Measurements from ENCODE around the gene FAM180A.

FAM180A gene

GRCh38 chr7:135684699-135685098, 63.9 kb downstream of the FAM180A start:
- H3K4me3 ChIP-seq (ENCODE audit: low read depth, low read length) = no peak overlapping the region
- TF ChIP-seq CTCF (IDR thresholded peaks at IDR 0.05; ENCODE audit: borderline replicate concordance, insufficient read depth, low read depth, low read length) = no peak

GRCh38 chr7:135684136-135684535, 64.5 kb downstream of the FAM180A start:
- no peak for TF ChIP-seq CTCF (IDR thresholded peaks at IDR 0.05; ENCODE audit: borderline replicate concordance, insufficient read depth, low read depth, low read length)
- no peak overlapping the region for H3K4me3 ChIP-seq (ENCODE audit: low read depth, low read length)

- no peak for TF ChIP-seq CTCF (IDR thresholded peaks at IDR 0.05; ENCODE audit: borderline replicate concordance, insufficient read depth, low read depth, low read length)
- H3K4me3 ChIP-seq (ENCODE audit: low read depth, low read length) = no peak overlapping the region
Observed at GRCh38 chr7:135683609-135684008, 65.0 kb downstream of the FAM180A start.

- no peak overlapping the region for H3K4me3 ChIP-seq (ENCODE audit: low read depth, low read length)
- TF ChIP-seq CTCF (IDR thresholded peaks at IDR 0.05; ENCODE audit: borderline replicate concordance, insufficient read depth, low read depth, low read length) = no peak
Observed at GRCh38 chr7:135682191-135682590, 66.4 kb downstream of the FAM180A start.

- no peak for TF ChIP-seq CTCF (IDR thresholded peaks at IDR 0.05; ENCODE audit: borderline replicate concordance, insufficient read depth, low read depth, low read length)
- no peak overlapping the region for H3K4me3 ChIP-seq (ENCODE audit: low read depth, low read length)
Observed at GRCh38 chr7:135681762-135682161, 66.9 kb downstream of the FAM180A start.

All from GM12875 (cell line).